Measurements from ENCODE around the gene FAM124B.

FAM124B gene

GRCh38 chr2:224413381-224413780, 11.5 kb upstream of the FAM124B start:
- H3K27ac ChIP-seq, result no peak overlapping the region
- no peak for TF ChIP-seq CTCF (IDR thresholded peaks at IDR 0.05)
- H3K9me3 ChIP-seq, result no peaks in the 10 kb centered on the region
- no peaks in the 10 kb centered on the region for H3K27me3 ChIP-seq
- no peaks in the 10 kb centered on the region for H3K4me1 ChIP-seq (ENCODE audit: control insufficient read depth in 1 of 2, insufficient read depth in 1 of 2, low read depth in 1 of 2, low read length in 1 of 2)
- no peak overlapping the region for H3K4me3 ChIP-seq (ENCODE audit: low read depth in 1 of 2, low read length in 1 of 2)
- no peaks in the 10 kb centered on the region for H3K36me3 ChIP-seq

GRCh38 chr2:224412141-224413015, 10.5 kb upstream of the FAM124B start:
- no peaks in the 10 kb centered on the region for H3K4me1 ChIP-seq (ENCODE audit: control insufficient read depth in 1 of 2, insufficient read depth in 1 of 2, low read depth in 1 of 2, low read length in 1 of 2)
- TF ChIP-seq CTCF (IDR thresholded peaks at IDR 0.05), result no peak
- no peak overlapping the region for H3K27ac ChIP-seq
- H3K36me3 ChIP-seq, result no peaks in the 10 kb centered on the region
- no peaks in the 10 kb centered on the region for H3K27me3 ChIP-seq
- no peak overlapping the region for H3K4me3 ChIP-seq (ENCODE audit: low read depth in 1 of 2, low read length in 1 of 2)
- H3K9me3 ChIP-seq, result no peaks in the 10 kb centered on the region

GRCh38 chr2:224410946-224411561, 9.1 kb upstream of the FAM124B start:
- Histone ChIP-seq H3K36me3 (no peaks in the 10 kb centered on the region), H3K4me3 (ENCODE audit: low read depth in 1 of 2, low read length in 1 of 2) (no peak overlapping the region), H3K27me3 (no peaks in the 10 kb centered on the region), H3K27ac (no peak overlapping the region), H3K4me1 (ENCODE audit: control insufficient read depth in 1 of 2, insufficient read depth in 1 of 2, low read depth in 1 of 2, low read length in 1 of 2) (peaks cover 0 to 3% of the 10 kb centered on the region in 2 experiments), H3K9me3 (no peaks in the 10 kb centered on the region)
- TF ChIP-seq CTCF (IDR thresholded peaks at IDR 0.05), result no peak

GRCh38 chr2:224408676-224409075, 6.8 kb upstream of the FAM124B start:
- Histone ChIP-seq H3K27me3 (no peaks in the 10 kb centered on the region), H3K36me3 (no peaks in the 10 kb centered on the region), H3K4me3 (ENCODE audit: low read depth in 1 of 2, low read length in 1 of 2) (no peak overlapping the region), H3K9me3 (no peaks in the 10 kb centered on the region), H3K27ac (no peak overlapping the region), H3K4me1 (ENCODE audit: control insufficient read depth in 1 of 2, insufficient read depth in 1 of 2, low read depth in 1 of 2, low read length in 1 of 2) (peaks cover 0 to 12% of the 10 kb centered on the region in 2 experiments)
- no peak for TF ChIP-seq CTCF (IDR thresholded peaks at IDR 0.05)

GRCh38 chr2:224407241-224407701, 5.4 kb upstream of the FAM124B start:
- TF ChIP-seq CTCF (IDR thresholded peaks at IDR 0.05), result no peak
- H3K27me3 ChIP-seq, result no peaks in the 10 kb centered on the region
- peaks cover 0 to 17% of the 10 kb centered on the region in 2 experiments for H3K4me1 ChIP-seq (ENCODE audit: control insufficient read depth in 1 of 2, insufficient read depth in 1 of 2, low read depth in 1 of 2, low read length in 1 of 2)
- no peak overlapping the region for H3K27ac ChIP-seq
- no peaks in the 10 kb centered on the region for H3K36me3 ChIP-seq
- H3K9me3 ChIP-seq, result no peaks in the 10 kb centered on the region
- H3K4me3 ChIP-seq (ENCODE audit: low read depth in 1 of 2, low read length in 1 of 2), result no peak overlapping the region
